OCI-LY7 (cell line): ENCODE data around the gene SAP30BP.

Experiments used
- CTCF ChIP-seq: fragments of 200-600 bp; sonication (generic); conservative IDR thresholded peaks from 2 replicates; pipeline ENCODE4 v1.5.1; 2014; ENCODE audit warnings: mild to moderate bottlenecking, antibody characterized with exemption, low read length, moderate library complexity, mixed read lengths
- EZH2phosphoT487 ChIP-seq: fragments of 200-600 bp; sonication (generic); IDR thresholded peaks from 2 replicates; pipeline ENCODE4 v1.6.1; 2018; ENCODE audit warnings: low read depth, borderline replicate concordance, mild to moderate bottlenecking, mixed run types, antibody characterized with exemption, low read length, moderate library complexity, mixed read lengths

GRCh38 chr17:75634376-75634740 lies 32.8 kb upstream of the SAP30BP start:
- TF ChIP-seq CTCF (no peak), EZH2phosphoT487 (no peak)
